ENCODE results near the gene RFX4. TPM values are rescaled to one million over a fixed set of nuclear protein-coding genes. Genes with fewer than 3 reads are reported as not detected.

Gene RFX4
- total RNA-seq, 4 donors from 2014 or later, result not detected

- Histone ChIP-seq H3K9me3 (peaks cover 15 to 25% of the 10 kb centered on the region in 2 donors), H3K36me3 (no peaks in the 10 kb centered on the region), H3K27me3 (peaks cover 3% of the 10 kb centered on the region), H3K4me3 (no peak overlapping the region), H3K27ac (no peak overlapping the region), H3K4me1 (no peaks in the 10 kb centered on the region)
- WGBS, 2 donors (ENCODE audit: low coverage in 1 of 2), result 86 to 97% methylated on average over 2 of the region's 2 CpGs
- in situ Hi-C loops (cut with MboI; ENCODE audit: low pct_ligation_motif_present in 1 of 4, low pct_unique_long_range_greater_than_20kb in 1 of 4, low sequenced_read_pairs in 3 of 4) (no loop called here), intact Hi-C loops (cut with DNase I; ENCODE audit: low total_unique reads) (no loop called here)
- DNase-seq, result no peak
- TF ChIP-seq POLR2A (IDR thresholded peaks at IDR 0.05) (no peak), EP300 (IDR thresholded peaks at IDR 0.05; ENCODE audit: low read depth) (no peak), CTCF (IDR thresholded peaks at IDR 0.05) (no peak)
Measured at GRCh38 chr12:106663385-106663784, 80.6 kb downstream of the RFX4 start.

GRCh38 chr12:106669216-106669615 is 86.4 kb downstream of the RFX4 start:
- Histone ChIP-seq H3K27ac (no peak overlapping the region), H3K4me3 (no peak overlapping the region), H3K27me3 (peaks cover 28% of the 10 kb centered on the region), H3K4me1 (no peaks in the 10 kb centered on the region), H3K9me3 (no peaks in the 10 kb centered on the region), H3K36me3 (no peaks in the 10 kb centered on the region)
- WGBS, 2 donors (ENCODE audit: low coverage in 1 of 2), result 58% methylated on average over 2 to 3 of the region's 3 CpGs
- DNase-seq, result no peak
- intact Hi-C loops (cut with DNase I; ENCODE audit: low total_unique reads) (no loop called here), in situ Hi-C loops (cut with MboI; ENCODE audit: low pct_ligation_motif_present in 1 of 4, low pct_unique_long_range_greater_than_20kb in 1 of 4, low sequenced_read_pairs in 3 of 4) (no loop called here)
- TF ChIP-seq CTCF (IDR thresholded peaks at IDR 0.05) (no peak), POLR2A (IDR thresholded peaks at IDR 0.05) (no peak), POLR2AphosphoS5 (IDR thresholded peaks at IDR 0.05) (no peak), EP300 (IDR thresholded peaks at IDR 0.05; ENCODE audit: low read depth) (no peak)

- no peak for DNase-seq
- 79 to 82% methylated on average over 3 of the region's 3 CpGs for WGBS, 2 donors (ENCODE audit: low coverage in 1 of 2)
- Histone ChIP-seq H3K9me3 (no peaks in the 10 kb centered on the region), H3K36me3 (no peaks in the 10 kb centered on the region), H3K27me3 (peaks cover 34% of the 10 kb centered on the region), H3K4me1 (no peaks in the 10 kb centered on the region), H3K4me3 (no peak overlapping the region), H3K27ac (no peak overlapping the region)
- intact Hi-C loops (cut with DNase I; ENCODE audit: low total_unique reads) (no loop called here), in situ Hi-C loops (cut with MboI; ENCODE audit: low pct_ligation_motif_present in 1 of 4, low pct_unique_long_range_greater_than_20kb in 1 of 4, low sequenced_read_pairs in 3 of 4) (no loop called here)
- TF ChIP-seq POLR2A (IDR thresholded peaks at IDR 0.05) (no peak), POLR2AphosphoS5 (IDR thresholded peaks at IDR 0.05) (no peak), EP300 (IDR thresholded peaks at IDR 0.05; ENCODE audit: low read depth) (no peak), CTCF (IDR thresholded peaks at IDR 0.05) (no peak)
Measured at GRCh38 chr12:106670131-106670530, 87.3 kb downstream of the RFX4 start.

- WGBS, 2 donors (ENCODE audit: low coverage in 1 of 2), result 66 to 72% methylated on average over 5 to 6 of the region's 6 CpGs
- intact Hi-C loops (cut with DNase I; ENCODE audit: low total_unique reads) (no loop called here), in situ Hi-C loops (cut with MboI; ENCODE audit: low pct_ligation_motif_present in 1 of 4, low pct_unique_long_range_greater_than_20kb in 1 of 4, low sequenced_read_pairs in 3 of 4) (no loop called here)
- H3K27me3 ChIP-seq, result peaks cover 34% of the 10 kb centered on the region
- H3K4me3 ChIP-seq, result no peak overlapping the region
- H3K9me3 ChIP-seq, result no peaks in the 10 kb centered on the region
- no peak overlapping the region for H3K27ac ChIP-seq
- no peaks in the 10 kb centered on the region for H3K4me1 ChIP-seq
- H3K36me3 ChIP-seq, result no peaks in the 10 kb centered on the region
- no peak for DNase-seq
- TF ChIP-seq POLR2AphosphoS5 (IDR thresholded peaks at IDR 0.05), result no peak
- no peak for TF ChIP-seq EP300 (IDR thresholded peaks at IDR 0.05; ENCODE audit: low read depth)
- TF ChIP-seq CTCF (IDR thresholded peaks at IDR 0.05), result no peak
Measured at GRCh38 chr12:106671840-106672239, 89.0 kb downstream of the RFX4 start.
